Measurements from ENCODE around the gene RPS6KB1.
"Not testable (repeated sequence)": the region's sequence is repeated elsewhere in the genome, so short reads cannot be mapped to it uniquely, and the experiment has no call there.

The RPS6KB1 gene

GRCh38 chr17:59872351-59872750, 20.6 kb upstream of the RPS6KB1 start:
- Histone ChIP-seq H2AFZ (no peak overlapping the region), H3K36me3 (ENCODE audit: control insufficient read depth, insufficient read depth, low read length) (no peaks in the 10 kb centered on the region), H3K4me2 (ENCODE audit: low read length) (no peak overlapping the region), H3K4me1 (peaks cover 2% of the 10 kb centered on the region), H3K9me3 (ENCODE audit: control insufficient read depth, low read length) (no peaks in the 10 kb centered on the region), H3K27me3 (ENCODE audit: control insufficient read depth, insufficient read depth, low read length) (no peaks in the 10 kb centered on the region), H3K27ac (no peak overlapping the region), H3K79me2 (no peaks in the 10 kb centered on the region), H3K9ac (no peak overlapping the region), H3K4me3 (ENCODE audit: low read depth, low read length) (no peak overlapping the region)
- TF ChIP-seq CTCF (IDR thresholded peaks at IDR 0.05): no peak

- H3K27me3 ChIP-seq (ENCODE audit: control insufficient read depth, insufficient read depth, low read length); H3K79me2 ChIP-seq; H3K27ac ChIP-seq; H3K4me3 ChIP-seq (ENCODE audit: low read depth, low read length); H2AFZ ChIP-seq; H3K4me1 ChIP-seq; H3K36me3 ChIP-seq (ENCODE audit: control insufficient read depth, insufficient read depth, low read length); H3K9ac ChIP-seq; H3K4me2 ChIP-seq (ENCODE audit: low read length); H3K9me3 ChIP-seq (ENCODE audit: control insufficient read depth, low read length): not testable (repeated sequence)
These were observed 19.5 kb upstream of the RPS6KB1 start for GRCh38 chr17:59873414-59873813.

- H3K9me3 ChIP-seq (ENCODE audit: control insufficient read depth, low read length): no peaks in the 10 kb centered on the region
- H3K9ac ChIP-seq: no peak overlapping the region
- no peak overlapping the region for H3K27ac ChIP-seq
- H3K27me3 ChIP-seq (ENCODE audit: control insufficient read depth, insufficient read depth, low read length): no peaks in the 10 kb centered on the region
- no peaks in the 10 kb centered on the region for H3K36me3 ChIP-seq (ENCODE audit: control insufficient read depth, insufficient read depth, low read length)
- no peak overlapping the region for H3K4me2 ChIP-seq (ENCODE audit: low read length)
- no peak overlapping the region for H3K4me3 ChIP-seq (ENCODE audit: low read depth, low read length)
- no peaks in the 10 kb centered on the region for H3K79me2 ChIP-seq
- H2AFZ ChIP-seq: no peak overlapping the region
- H3K4me1 ChIP-seq: peaks cover 2% of the 10 kb centered on the region
- no peak for TF ChIP-seq CTCF (IDR thresholded peaks at IDR 0.05)
These were observed 18.5 kb upstream of the RPS6KB1 start for GRCh38 chr17:59874376-59874775.

- TF ChIP-seq CTCF (IDR thresholded peaks at IDR 0.05): no peak
- no peaks in the 10 kb centered on the region for H3K27me3 ChIP-seq (ENCODE audit: control insufficient read depth, insufficient read depth, low read length)
- H3K27ac ChIP-seq: no peak overlapping the region
- no peaks in the 10 kb centered on the region for H3K36me3 ChIP-seq (ENCODE audit: control insufficient read depth, insufficient read depth, low read length)
- no peak overlapping the region for H3K4me2 ChIP-seq (ENCODE audit: low read length)
- H3K9ac ChIP-seq: no peak overlapping the region
- no peak overlapping the region for H3K4me3 ChIP-seq (ENCODE audit: low read depth, low read length)
- no peaks in the 10 kb centered on the region for H3K79me2 ChIP-seq
- H3K4me1 ChIP-seq: peaks cover 2% of the 10 kb centered on the region
- H3K9me3 ChIP-seq (ENCODE audit: control insufficient read depth, low read length): no peaks in the 10 kb centered on the region
- no peak overlapping the region for H2AFZ ChIP-seq
These were observed 16.8 kb upstream of the RPS6KB1 start for GRCh38 chr17:59876107-59876506.

- Histone ChIP-seq H3K27ac (no peak overlapping the region), H3K4me2 (ENCODE audit: low read length) (no peak overlapping the region), H3K9me3 (ENCODE audit: control insufficient read depth, low read length) (no peaks in the 10 kb centered on the region), H3K79me2 (no peaks in the 10 kb centered on the region), H3K4me3 (ENCODE audit: low read depth, low read length) (no peak overlapping the region), H3K27me3 (ENCODE audit: control insufficient read depth, insufficient read depth, low read length) (no peaks in the 10 kb centered on the region), H3K36me3 (ENCODE audit: control insufficient read depth, insufficient read depth, low read length) (no peaks in the 10 kb centered on the region), H3K9ac (no peak overlapping the region), H2AFZ (no peak overlapping the region), H3K4me1 (no peaks in the 10 kb centered on the region)
- TF ChIP-seq CTCF (IDR thresholded peaks at IDR 0.05): no peak
These were observed 15.0 kb upstream of the RPS6KB1 start for GRCh38 chr17:59877965-59878364.
